Fibroblast of the aortic adventitia (primary cell): ENCODE measurements around the gene PDE7B. TPM values are rescaled to one million over a fixed set of nuclear protein-coding genes. Genes with fewer than 3 reads are reported as not detected.

Source experiments
- DNase-seq: peaks from one replicate; pipeline ENCODE4 v3.0.0-alpha.2; 2010; ENCODE audit warnings: low read depth
- H3K4me3 ChIP-seq: 2 replicates; pipeline ENCODE4 v1.5.1; 2011; ENCODE audit warnings: low read depth, mild to moderate bottlenecking, control low read depth, low read length, moderate library complexity
- CTCF ChIP-seq: IDR thresholded peaks from 2 replicates; pipeline ENCODE4 v1.5.1; 2011; ENCODE audit warnings: mild to moderate bottlenecking, low read length, control low read depth, inconsistent platforms; ENCODE audit not compliant: insufficient read depth
- total RNA-seq: library from RNA; depleted of rRNA; stranded (reverse); fragments of >200 nt; gene quantifications from 2 replicates; pipeline ENCODE4 v1.2.3, GENCODE V29; 2012; ENCODE audit warnings: low replicate concordance

PDE7B gene
- total RNA-seq, 1 donor: 23.9 TPM

GRCh38 chr6:136036601-136037000, 185.1 kb downstream of the PDE7B start:
- DNase-seq: peak; percentile 71
- TF ChIP-seq CTCF: no peak
- peak overlapping the region; percentile 85 for H3K4me3 ChIP-seq

GRCh38 chr6:136037242-136037875, 185.9 kb downstream of the PDE7B start:
- peak; percentile 65 for DNase-seq
- TF ChIP-seq CTCF: no peak
- H3K4me3 ChIP-seq: peak overlapping the region; percentile 85

GRCh38 chr6:136037876-136038460, 186.5 kb downstream of the PDE7B start:
- TF ChIP-seq CTCF: peak; percentile 46
- peak; percentile 89 for DNase-seq
- peak overlapping the region; percentile 85 for H3K4me3 ChIP-seq

GRCh38 chr6:136038531-136038930, 187.0 kb downstream of the PDE7B start:
- no peak for TF ChIP-seq CTCF
- peak overlapping the region; percentile 85 for H3K4me3 ChIP-seq
- peak; percentile 54 for DNase-seq

DNA sequence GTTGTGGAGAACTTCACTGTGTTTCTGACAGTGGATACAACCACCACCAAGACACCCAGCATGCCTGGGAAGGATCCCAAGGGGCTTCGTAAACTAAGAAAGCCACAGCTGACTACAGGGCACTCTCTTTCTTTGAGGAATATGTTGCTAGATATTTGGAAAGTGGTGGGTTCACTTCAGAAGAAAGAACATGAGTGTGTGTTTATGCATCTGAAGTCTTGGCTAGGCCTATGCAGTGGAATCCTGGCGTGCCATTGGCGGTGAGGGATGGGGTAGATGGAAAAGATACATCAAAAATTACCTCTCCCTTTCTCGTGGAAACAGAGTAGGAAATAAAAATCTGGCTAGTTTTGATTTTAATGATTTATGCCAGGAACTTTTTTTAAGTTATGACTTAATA, 187.7 kb downstream of the PDE7B start:
- no peak for TF ChIP-seq CTCF
- peak; percentile 73 for DNase-seq
- H3K4me3 ChIP-seq: peak overlapping the region; percentile 85

DNA sequence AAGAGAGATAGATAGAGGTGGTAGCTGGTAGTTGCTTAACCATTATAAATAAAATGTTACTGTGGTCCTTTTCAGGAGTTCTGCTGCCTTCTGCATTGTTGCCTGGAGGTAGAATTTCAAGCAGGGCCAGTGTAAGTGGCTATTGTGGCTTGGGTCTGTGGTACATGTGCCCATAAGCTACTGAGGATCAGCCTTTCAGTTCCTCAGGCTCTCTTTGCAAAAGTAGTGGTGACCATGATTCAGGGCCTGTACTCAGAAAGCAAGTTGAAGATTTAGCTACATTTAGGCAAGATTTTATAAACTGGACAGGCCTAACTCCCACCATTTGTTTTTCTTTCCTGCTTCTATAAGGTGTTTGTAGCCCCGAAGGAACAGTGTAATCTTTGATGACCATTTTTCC, 199.0 kb downstream of the PDE7B start:
- TF ChIP-seq CTCF: no peak
- H3K4me3 ChIP-seq: no peak overlapping the region
- no peak for DNase-seq
